ENCODE measurements around the gene PEX5L. TPM values are rescaled to one million over a fixed set of nuclear protein-coding genes. Genes with fewer than 3 reads are reported as not detected.

The PEX5L gene
- polyA plus RNA-seq, 1 of the 3 experiments (the other 2 are of a cell fraction), result not detected

GRCh38 chr3:179897231-179897630 lies 139.5 kb downstream of the PEX5L start:
- Histone ChIP-seq H3K4me2 (no peak overlapping the region), H3K79me2 (ENCODE audit: insufficient read depth) (no peaks in the 10 kb centered on the region; the same call in 1 of the 2 replicates), H2AFZ (ENCODE audit: low read depth) (no peak overlapping the region), H3K9me3 (no peaks in the 10 kb centered on the region), H4K20me1 (ENCODE audit: insufficient read depth) (no peaks in the 10 kb centered on the region), H3K9ac (no peak overlapping the region), H3K4me3 (ENCODE audit: low read depth in 2 of 2, low read length in 1 of 2) (no peak overlapping the region), H3K36me3 (replicated peaks in 1 of 2; ENCODE audit: control insufficient read depth in 1 of 2, insufficient read depth in 2 of 2, low read length in 1 of 2) (no peaks in the 10 kb centered on the region), H3F3A (replicated peaks; ENCODE audit: insufficient read depth) (peaks cover 4% of the 10 kb centered on the region), H3K9me2 (no peaks in the 10 kb centered on the region), H3K4me1 (ENCODE audit: control insufficient read depth in 1 of 2, insufficient read depth in 2 of 2, low read depth in 1 of 2, low read length in 1 of 2) (peaks cover 0 to 9% of the 10 kb centered on the region in 2 experiments; a peak in 2 of 4 replicates), H3K27me3 (ENCODE audit: insufficient read depth) (no peaks in the 10 kb centered on the region; the same call in 1 of the 2 replicates), H3K27ac (ENCODE audit: low read depth in 2 of 2, low read length in 1 of 2) (no peak overlapping the region)
- ChIA-PET POLR2A (no interaction called here), CTCF (interaction anchor here (0.6 to 0.7 kb wide), 2 partner anchors 32 to 1659 kb away, joined by 3 read pairs; no protein-coding TSS in a partner anchor)
- DNase-seq, result no peak
- WGBS (ENCODE audit: low lambda C conversion rate), result 64% methylated on average over 4 of the region's 4 CpGs
- no peak for TF ChIP-seq MAX (IDR thresholded peaks at IDR 0.05; ENCODE audit: low read depth)
- no peak for TF ChIP-seq TAF1 (IDR thresholded peaks at IDR 0.05; ENCODE audit: borderline replicate concordance, low read depth, low read length)
- TF ChIP-seq CHD2 (IDR thresholded peaks at IDR 0.05; ENCODE audit: low read length, partially characterized antibody), result no peak

- Histone ChIP-seq H3K9me3 (no peaks in the 10 kb centered on the region), H3K9me2 (no peaks in the 10 kb centered on the region), H3K4me1 (ENCODE audit: control insufficient read depth in 1 of 2, insufficient read depth in 2 of 2, low read depth in 1 of 2, low read length in 1 of 2) (peaks cover 0 to 4% of the 10 kb centered on the region in 2 experiments; a peak in 2 of 4 replicates), H3K4me2 (no peak overlapping the region), H2AFZ (ENCODE audit: low read depth) (no peak overlapping the region), H3K9ac (no peak overlapping the region), H3K36me3 (replicated peaks in 1 of 2; ENCODE audit: control insufficient read depth in 1 of 2, insufficient read depth in 2 of 2, low read length in 1 of 2) (no peaks in the 10 kb centered on the region), H3K4me3 (ENCODE audit: low read depth in 2 of 2, low read length in 1 of 2) (no peak overlapping the region), H3K27me3 (ENCODE audit: insufficient read depth) (no peaks in the 10 kb centered on the region; the same call in 1 of the 2 replicates), H3K79me2 (ENCODE audit: insufficient read depth) (no peaks in the 10 kb centered on the region; the same call in 1 of the 2 replicates), H3K27ac (ENCODE audit: low read depth in 2 of 2, low read length in 1 of 2) (no peak overlapping the region), H3F3A (replicated peaks; ENCODE audit: insufficient read depth) (peaks cover 4% of the 10 kb centered on the region), H4K20me1 (ENCODE audit: insufficient read depth) (no peaks in the 10 kb centered on the region)
- no peak for DNase-seq
- WGBS (ENCODE audit: low lambda C conversion rate), result 36% methylated on average over 2 of the region's 2 CpGs
- CTCF ChIA-PET, result interaction anchor here (0.6 to 0.7 kb wide), 2 partner anchors 33 to 1659 kb away, joined by 3 read pairs; no protein-coding TSS in a partner anchor
- no peak for TF ChIP-seq FOXM1 (IDR thresholded peaks at IDR 0.05; ENCODE audit: low read depth)
- TF ChIP-seq GATA2 (CRISPR knock-in tag; IDR thresholded peaks at IDR 0.05), result no peak
- no peak for TF ChIP-seq RAD21 (IDR thresholded peaks at IDR 0.05; ENCODE audit: low read length)
- TF ChIP-seq PBX3 (IDR thresholded peaks at IDR 0.05), result no peak
- TF ChIP-seq NRF1 (IDR thresholded peaks at IDR 0.05; ENCODE audit: low read depth, low read length), result no peak
- TF ChIP-seq YY1 (IDR thresholded peaks at IDR 0.05; ENCODE audit: low read depth), result no peak
- no peak for TF ChIP-seq EZH2phosphoT487 (IDR thresholded peaks at IDR 0.05; ENCODE audit: borderline replicate concordance, low read depth)
- TF ChIP-seq RFX5 (IDR thresholded peaks at IDR 0.05; ENCODE audit: low read length), result no peak
- TF ChIP-seq MAX (IDR thresholded peaks at IDR 0.05; ENCODE audit: low read depth), result no peak
- no peak for TF ChIP-seq ZBTB33 (IDR thresholded peaks at IDR 0.05; ENCODE audit: borderline replicate concordance, low read depth)
- no peak for TF ChIP-seq ELF1 (IDR thresholded peaks at IDR 0.05)
- no peak for TF ChIP-seq SIN3A (IDR thresholded peaks at IDR 0.05; ENCODE audit: borderline replicate concordance, low read depth, low read length)
- no peak for TF ChIP-seq NFIC (IDR thresholded peaks at IDR 0.05; ENCODE audit: borderline replicate concordance)
- POLR2A ChIA-PET, result no interaction called here
These were observed 140.2 kb downstream of the PEX5L start for GRCh38 chr3:179896507-179896906.

Data from SK-N-SH (cell line).